Smooth muscle cell (in vitro differentiated cells): Measurements from ENCODE around the gene C11orf71. TPM values are rescaled to one million over a fixed set of nuclear protein-coding genes. Genes with fewer than 3 reads are reported as not detected.
A peak's percentile ranks its signal among the peaks of the same experiment; 100 is the strongest.

Source experiments
- DNase-seq: peaks from one replicate; lab custom pipeline; 2025; ENCODE audit not compliant: unreplicated experiment; lab: John Stamatoyannopoulos, UW
- H2AFZ ChIP-seq: fragments of 200-600 bp; sonication (generic); 2 replicates; pipeline ENCODE4 v1.6.0; 2016; ENCODE audit warnings: antibody characterized with exemption, low read depth, mild to moderate bottlenecking
- H3F3A ChIP-seq: fragments of 200-600 bp; sonication (generic); 2 replicates; pipeline ENCODE4 v1.6.0; 2017; ENCODE audit warnings: antibody characterized with exemption, low read depth
- H3K27ac ChIP-seq: fragments of 200-600 bp; sonication (generic); 2 replicates; pipeline ENCODE4 v1.5.1; 2016; ENCODE audit warnings: low read depth, mild to moderate bottlenecking
- H3K27me3 ChIP-seq: fragments of 200-600 bp; sonication (generic); 2 replicates; pipeline ENCODE4 v1.6.1; 2016; ENCODE audit warnings: low read depth, mild to moderate bottlenecking
- H3K36me3 ChIP-seq: fragments of 200-600 bp; sonication (generic); 2 replicates; pipeline ENCODE4 v1.5.1; 2016; ENCODE audit warnings: low read depth
- H3K4me1 ChIP-seq: fragments of 200-600 bp; sonication (generic); 2 replicates; pipeline ENCODE4 v1.5.1; 2016; ENCODE audit warnings: low read depth
- H3K4me2 ChIP-seq: fragments of 200-600 bp; sonication (generic); 2 replicates; pipeline ENCODE4 v1.6.0; 2016; ENCODE audit warnings: mild to moderate bottlenecking
- H3K4me3 ChIP-seq: fragments of 200-600 bp; sonication (generic); 2 replicates; pipeline ENCODE4 v1.5.1; 2016; ENCODE audit warnings: mild to moderate bottlenecking
- H3K79me2 ChIP-seq: fragments of 200-600 bp; sonication (generic); 2 replicates; pipeline ENCODE4 v1.6.0; 2016; ENCODE audit warnings: low read depth, mild to moderate bottlenecking
- H3K9ac ChIP-seq: fragments of 200-600 bp; sonication (generic); 2 replicates; pipeline ENCODE4 v1.6.0; 2016; ENCODE audit warnings: low read depth
- H3K9me3 ChIP-seq: fragments of 200-600 bp; sonication (generic); replicated peaks from 2 replicates; pipeline ENCODE4 v1.5.1; 2016; ENCODE audit warnings: low read depth
- H4K20me1 ChIP-seq: fragments of 200-600 bp; sonication (generic); 2 replicates; pipeline ENCODE4 v1.6.0; 2016; ENCODE audit warnings: low read depth
- CTCF ChIP-seq: fragments of 200-600 bp; sonication (generic); IDR thresholded peaks from 2 replicates; pipeline ENCODE4 v1.5.1; 2017; ENCODE audit warnings: borderline replicate concordance, mild to moderate bottlenecking, antibody characterized with exemption; ENCODE audit not compliant: insufficient read depth, poor library complexity, severe bottlenecking
- WGBS: methylation state at CpG from one replicate; pipeline ENCODE4 v1.1.7; 2016; ENCODE audit warnings: low lambda C conversion rate; 5-methylcytosine and 5-hydroxymethylcytosine counted together
- polyA plus RNA-seq: library from polyadenylated mRNA; unstranded; fragments of >200 nt; fragmentation: Nextera tagmentation; extraction: Ambion mirVana; gene quantifications from 2 replicates; pipeline ENCODE4 v1.2.1, GENCODE V29; 2016
- total RNA-seq: library from RNA; depleted of rRNA; stranded (reverse); fragments of >200 nt; gene quantifications from 2 replicates; pipeline ENCODE4 v1.2.3, GENCODE V29; 2014

The C11orf71 gene
- total and polyA plus RNA-seq, 2 experiments from 2014 or later = 1.3 to 2.0 TPM

- peaks cover 19% of the 10 kb centered on the region for H3F3A ChIP-seq
- no peak for TF ChIP-seq CTCF
- peak overlapping the region; percentile 42 for H3K9ac ChIP-seq
- H3K27me3 ChIP-seq = no peaks in the 10 kb centered on the region
- H3K27ac ChIP-seq = peak overlapping the region; percentile 80
- peaks cover 70% of the 10 kb centered on the region for H3K79me2 ChIP-seq
- WGBS = 14% methylated on average over 3 of the region's 3 CpGs
- peaks cover 13% of the 10 kb centered on the region for H3K36me3 ChIP-seq
- H3K4me3 ChIP-seq = peak overlapping the region; percentile 5
- H3K9me3 ChIP-seq = no peaks in the 10 kb centered on the region
- DNase-seq = no peak
- peak overlapping the region; percentile 64 for H3K4me2 ChIP-seq
- H2AFZ ChIP-seq = no peak overlapping the region
- H4K20me1 ChIP-seq = peaks cover 96% of the 10 kb centered on the region
- H3K4me1 ChIP-seq = no peaks in the 10 kb centered on the region
These were observed 47.6 kb upstream of the C11orf71 start for GRCh38 chr11:114447892-114448291.

- H3K79me2 ChIP-seq = peaks cover 74% of the 10 kb centered on the region
- no peak for DNase-seq
- peak overlapping the region; percentile 80 for H3K27ac ChIP-seq
- peak overlapping the region; percentile 5 for H3K4me3 ChIP-seq
- no peaks in the 10 kb centered on the region for H3K9me3 ChIP-seq
- H3K4me2 ChIP-seq = peak overlapping the region; percentile 64
- peaks cover 13% of the 10 kb centered on the region for H3K36me3 ChIP-seq
- WGBS = 60% methylated on average over 2 of the region's 2 CpGs
- no peak for TF ChIP-seq CTCF
- H3F3A ChIP-seq = peaks cover 19% of the 10 kb centered on the region
- no peaks in the 10 kb centered on the region for H3K4me1 ChIP-seq
- H4K20me1 ChIP-seq = peaks cover 96% of the 10 kb centered on the region
- no peaks in the 10 kb centered on the region for H3K27me3 ChIP-seq
- no peak overlapping the region for H2AFZ ChIP-seq
- H3K9ac ChIP-seq = peak overlapping the region; percentile 42
These were observed 47.1 kb upstream of the C11orf71 start for GRCh38 chr11:114447444-114447843.

GRCh38 chr11:114442536-114442935 is 42.2 kb upstream of the C11orf71 start:
- H3K9me3 ChIP-seq = no peaks in the 10 kb centered on the region
- H4K20me1 ChIP-seq = peaks cover 65% of the 10 kb centered on the region
- peaks cover 8% of the 10 kb centered on the region for H3F3A ChIP-seq
- H3K79me2 ChIP-seq = peaks cover 58% of the 10 kb centered on the region
- no peaks in the 10 kb centered on the region for H3K27me3 ChIP-seq
- TF ChIP-seq CTCF = no peak
- WGBS = 86% methylated on average over 1 of the region's 1 CpG
- DNase-seq = no peak
- H3K36me3 ChIP-seq = no peaks in the 10 kb centered on the region
- peak overlapping the region; percentile 84 for H3K4me2 ChIP-seq
- H3K27ac ChIP-seq = no peak overlapping the region
- H3K4me3 ChIP-seq = no peak overlapping the region
- no peak overlapping the region for H3K9ac ChIP-seq
- peaks cover 20% of the 10 kb centered on the region for H3K4me1 ChIP-seq
- no peak overlapping the region for H2AFZ ChIP-seq

GRCh38 chr11:114441921-114442320 is 41.6 kb upstream of the C11orf71 start:
- no peak for DNase-seq
- H3K27me3 ChIP-seq = no peaks in the 10 kb centered on the region
- H3F3A ChIP-seq = peaks cover 3% of the 10 kb centered on the region
- no peaks in the 10 kb centered on the region for H3K36me3 ChIP-seq
- no peak overlapping the region for H3K27ac ChIP-seq
- H3K4me3 ChIP-seq = no peak overlapping the region
- WGBS = 74% methylated on average over 2 of the region's 2 CpGs
- peak overlapping the region; percentile 84 for H3K4me2 ChIP-seq
- H2AFZ ChIP-seq = no peak overlapping the region
- H3K9me3 ChIP-seq = no peaks in the 10 kb centered on the region
- H3K4me1 ChIP-seq = peaks cover 20% of the 10 kb centered on the region
- H4K20me1 ChIP-seq = peaks cover 60% of the 10 kb centered on the region
- no peak overlapping the region for H3K9ac ChIP-seq
- TF ChIP-seq CTCF = no peak
- H3K79me2 ChIP-seq = peaks cover 58% of the 10 kb centered on the region
